Ascending aorta (tissue), 2 donors: ENCODE results near the gene NTS. TPM values are rescaled to one million over a fixed set of nuclear protein-coding genes. Genes with fewer than 3 reads are reported as not detected.

Experiments used
- DNase-seq, 2 donors: peaks; one replicate each; pipeline ENCODE4 v3.0.0-alpha.2; 2019; ENCODE audit warnings: low spot score in 2 of 2
- H3K27ac ChIP-seq, 2 donors: fragments of 200-600 bp; sonication (generic); one replicate each; pipeline ENCODE4 v1.5.1; 2016 to 2017; ENCODE audit warnings: mild to moderate bottlenecking in 1 of 2
- H3K27me3 ChIP-seq: fragments of 200-600 bp; sonication (generic); one replicate; pipeline ENCODE4 v1.5.1; 2017
- H3K36me3 ChIP-seq, 2 donors: fragments of 200-600 bp; sonication (generic); one replicate each; pipeline ENCODE4 v1.5.1; 2016
- H3K4me1 ChIP-seq, 2 donors: fragments of 200-600 bp; sonication (generic); one replicate each; pipeline ENCODE4 v1.5.1; 2016 to 2017; ENCODE audit warnings: mild to moderate bottlenecking in 1 of 2
- H3K4me3 ChIP-seq, 2 donors: fragments of 200-600 bp; sonication (generic); one replicate each; pipeline ENCODE4 v1.5.1; 2016 to 2017; ENCODE audit warnings: mild to moderate bottlenecking in 1 of 2
- H3K9me3 ChIP-seq, 2 donors: fragments of 200-600 bp; sonication (generic); one replicate each; pipeline ENCODE4 v1.5.1; 2016
- CTCF ChIP-seq, 3 experiments: fragments of 200-600 bp in 2 of 3; fragments of 450-650 bp in 1 of 3; sonication (generic) in 2 of 3; IDR thresholded peaks; one replicate each; pipeline ENCODE4 v1.5.1; 2016 to 2019; ENCODE audit warnings: antibody characterized with exemption in 3 of 3, mild to moderate bottlenecking in 1 of 3, moderate library complexity in 1 of 3
- intact Hi-C: fragments of 100-400 bp; cut with DNase I; formaldehyde crosslinking; loops from one replicate; pipeline ENCODE4 v1.15.1; 2023
- total RNA-seq: library from RNA; depleted of rRNA; stranded (reverse); fragments of >200 nt; gene quantifications from one replicate; pipeline ENCODE4 v1.1.0, GENCODE V29; 2016

The NTS gene
- total RNA-seq, 1 donor from 2014 or later: not detected

- no peaks in the 10 kb centered on the region for H3K36me3 ChIP-seq
- H3K4me1 ChIP-seq: no peaks in the 10 kb centered on the region
- DNase-seq: no peak
- H3K27me3 ChIP-seq: no peaks in the 10 kb centered on the region
- no peak overlapping the region for H3K27ac ChIP-seq
- intact Hi-C loops: no loop called here
- no peak for TF ChIP-seq CTCF (IDR thresholded peaks at IDR 0.05)
- H3K4me3 ChIP-seq: no peak overlapping the region
- no peaks in the 10 kb centered on the region for H3K9me3 ChIP-seq
Measured at GRCh38 chr12:85849344-85849743, 24.8 kb upstream of the NTS start.

GRCh38 chr12:85855305-85855704 lies 18.8 kb upstream of the NTS start:
- no peaks in the 10 kb centered on the region for H3K27me3 ChIP-seq
- no peak for TF ChIP-seq CTCF (IDR thresholded peaks at IDR 0.05)
- DNase-seq: no peak
- no peak overlapping the region for H3K27ac ChIP-seq
- H3K9me3 ChIP-seq: no peaks in the 10 kb centered on the region
- no peak overlapping the region for H3K4me3 ChIP-seq
- intact Hi-C loops: no loop called here
- H3K36me3 ChIP-seq: no peaks in the 10 kb centered on the region
- no peaks in the 10 kb centered on the region for H3K4me1 ChIP-seq

- no peaks in the 10 kb centered on the region for H3K36me3 ChIP-seq
- H3K9me3 ChIP-seq: no peaks in the 10 kb centered on the region
- no peak for DNase-seq
- intact Hi-C loops: no loop called here
- H3K27me3 ChIP-seq: no peaks in the 10 kb centered on the region
- no peaks in the 10 kb centered on the region for H3K4me1 ChIP-seq
- no peak overlapping the region for H3K4me3 ChIP-seq
- H3K27ac ChIP-seq: no peak overlapping the region
- no peak for TF ChIP-seq CTCF (IDR thresholded peaks at IDR 0.05)
Measured at GRCh38 chr12:85856966-85857365, 17.1 kb upstream of the NTS start.

GRCh38 chr12:85865890-85866289 lies 8.2 kb upstream of the NTS start:
- Histone ChIP-seq H3K4me1 (no peaks in the 10 kb centered on the region), H3K9me3 (no peaks in the 10 kb centered on the region), H3K4me3 (no peak overlapping the region), H3K27me3 (no peaks in the 10 kb centered on the region), H3K27ac (no peak overlapping the region), H3K36me3 (no peaks in the 10 kb centered on the region)
- TF ChIP-seq CTCF (IDR thresholded peaks at IDR 0.05): no peak
- intact Hi-C loops: no loop called here
- DNase-seq: no peak

GRCh38 chr12:85866986-85867776 lies 6.9 kb upstream of the NTS start:
- intact Hi-C loops: loop anchor here (1.0 kb wide), 1 partner anchor 292 kb away; no protein-coding TSS in a partner anchor
- peak overlapping the region; percentile 13 to 28 for H3K4me3 ChIP-seq
- H3K9me3 ChIP-seq: no peaks in the 10 kb centered on the region
- no peak overlapping the region for H3K27ac ChIP-seq
- H3K4me1 ChIP-seq: no peaks in the 10 kb centered on the region
- DNase-seq: no peak
- peak; percentile 44 to 85 (median 82) for TF ChIP-seq CTCF (IDR thresholded peaks at IDR 0.05)
- H3K27me3 ChIP-seq: no peaks in the 10 kb centered on the region
- H3K36me3 ChIP-seq: no peaks in the 10 kb centered on the region
